Endothelial cell of umbilical vein (primary cell): Measurements from ENCODE around the gene CD300LD. TPM values are rescaled to one million over a fixed set of nuclear protein-coding genes. Genes with fewer than 3 reads are reported as not detected.

Source experiments
- Bru-seq: library from RNA; stranded (reverse); fragments of 400-500 nt; gene quantifications from one replicate; lab custom pipeline; 2021; lab: Mats Ljungman, UMichigan
- BruChase-seq, 2 experiments: library from RNA; stranded (reverse); fragments of 400-500 nt; gene quantifications; one replicate each; lab custom pipeline; 2021; lab: Mats Ljungman, UMichigan
- BruUV-seq: library from RNA; stranded (reverse); fragments of 400-500 nt; replicated peaks from 2 replicates; lab custom pipeline; 2021; lab: Mats Ljungman, UMichigan
- CTCF ChIA-PET: fragments of 300-600, 350-600 bp; sonication (Branson Sonifier 250); formaldehyde crosslinking; loops from one replicate; lab custom pipeline; 2021; ENCODE audit warnings: antibody characterized with exemption, inconsistent platforms; lab: Charles Lee
- POLR2A ChIA-PET: fragments of 300-600, 350-600 bp; sonication (Branson Sonifier 250); formaldehyde crosslinking; loops from one replicate; lab custom pipeline; 2021; ENCODE audit warnings: antibody characterized with exemption, inconsistent platforms; lab: Charles Lee
- DNase-seq: peaks from one replicate; pipeline ENCODE4 v3.0.0-alpha.2; 2011; ENCODE audit warnings: low read depth, low spot score
- FAIRE-seq: peaks from 2 replicates; lab custom pipeline; 2011; peaks lifted over from hg19 to GRCh38; lab: Jason Lieb, UNC
- H2AFZ ChIP-seq: 2 replicates; pipeline ENCODE4 v1.6.0; 2012; ENCODE audit warnings: low read depth, low read length, control low read depth, inconsistent platforms
- H3K27ac ChIP-seq: 2 replicates; pipeline ENCODE4 v1.5.1; 2011; ENCODE audit warnings: low read depth, mild to moderate bottlenecking, control low read depth, low read length, moderate library complexity; ENCODE audit not compliant: insufficient read depth
- H3K27me3 ChIP-seq, 2 experiments: 2 replicates each; pipeline versions ENCODE4 v1.6.0 to v1.6.1; 2011; ENCODE audit warnings: low read length in 2 of 2, mixed read lengths in 1 of 2; ENCODE audit not compliant: control insufficient read depth in 2 of 2, insufficient read depth in 2 of 2
- H3K36me3 ChIP-seq, 2 experiments: 2 replicates in 1 of 2; 3 replicates in 1 of 2; pipeline ENCODE4 v1.5.1; 2011; ENCODE audit warnings: low read length in 2 of 2, mild to moderate bottlenecking in 1 of 2, moderate library complexity in 1 of 2; ENCODE audit not compliant: control insufficient read depth in 2 of 2, insufficient read depth in 2 of 2; ENCODE audit errors: extremely low read depth in 1 of 2
- H3K4me1 ChIP-seq: 3 replicates; pipeline ENCODE4 v1.5.1; 2011; ENCODE audit warnings: mild to moderate bottlenecking, low read length; ENCODE audit not compliant: control insufficient read depth, insufficient read depth; ENCODE audit errors: extremely low read depth
- H3K4me2 ChIP-seq: 2 replicates; pipeline ENCODE4 v1.6.1; 2011; ENCODE audit warnings: low read length, control low read depth, mixed read lengths; ENCODE audit not compliant: insufficient read depth
- H3K4me3 ChIP-seq, 3 experiments: fragments of 200-600 bp in 1 of 3; sonication (generic), shearing (Covaris generic) in 1 of 3; replicated peaks in 1 of 3; 2 replicates each; pipeline ENCODE4 v1.5.1; 2011 to 2016; ENCODE audit warnings: control low read depth in 3 of 3, low read length in 3 of 3, mild to moderate bottlenecking in 2 of 3, inconsistent platforms in 1 of 3, low read depth in 1 of 3, moderate library complexity in 1 of 3; ENCODE audit not compliant: insufficient read depth in 1 of 3
- H3K79me2 ChIP-seq: 2 replicates; pipeline ENCODE4 v1.6.0; 2012; ENCODE audit warnings: low read length, inconsistent platforms; ENCODE audit not compliant: control insufficient read depth, insufficient read depth
- H3K9ac ChIP-seq: replicated peaks from 2 replicates; pipeline ENCODE3; 2011; ENCODE audit warnings: low read length, control low read depth; ENCODE audit not compliant: insufficient read depth; ENCODE audit errors: extremely low read depth
- H3K9me1 ChIP-seq: replicated peaks from 3 replicates; pipeline ENCODE4 v1.6.0; 2011; ENCODE audit warnings: mild to moderate bottlenecking, low read length; ENCODE audit not compliant: control insufficient read depth, insufficient read depth; ENCODE audit errors: extremely low read depth
- H3K9me3 ChIP-seq: replicated peaks from 2 replicates; pipeline ENCODE4 v1.5.1; 2012; ENCODE audit warnings: low read length, inconsistent platforms; ENCODE audit not compliant: control insufficient read depth, insufficient read depth
- H4K20me1 ChIP-seq: replicated peaks from 2 replicates; pipeline ENCODE3; 2011; ENCODE audit warnings: mild to moderate bottlenecking, low read length; ENCODE audit not compliant: control insufficient read depth, insufficient read depth; ENCODE audit errors: extremely low read depth
- CTCF ChIP-seq, 2 donors: IDR thresholded peaks; 1 replicate in 1 of 2; 2 replicates in 1 of 2; pipeline ENCODE4 v1.5.1; 2011; ENCODE audit warnings: low read length in 2 of 2, mild to moderate bottlenecking in 2 of 2, moderate library complexity in 2 of 2, control low read depth in 1 of 2, inconsistent platforms in 1 of 2, low read depth in 1 of 2; ENCODE audit not compliant: insufficient read depth in 1 of 2; ENCODE audit errors: extremely low read depth in 1 of 2
- EZH2 ChIP-seq: IDR thresholded peaks from 2 replicates; pipeline ENCODE4 v1.6.1; 2012; ENCODE audit warnings: borderline replicate concordance, low read depth, mild to moderate bottlenecking, moderate library complexity, low read length, inconsistent platforms; ENCODE audit not compliant: severe bottlenecking
- FOS ChIP-seq: IDR thresholded peaks from 2 replicates; pipeline ENCODE4 v1.6.1; 2011; ENCODE audit warnings: mild to moderate bottlenecking, low read length, moderate library complexity, borderline replicate concordance; ENCODE audit not compliant: insufficient read depth
- GATA2 ChIP-seq: IDR thresholded peaks from 2 replicates; pipeline ENCODE4 v1.7.0; 2011; ENCODE audit warnings: low read depth, mild to moderate bottlenecking, moderate library complexity, mixed read lengths, low read length; ENCODE audit not compliant: insufficient read length, insufficient read depth
- JUN ChIP-seq: IDR thresholded peaks from 2 replicates; pipeline ENCODE4 v1.6.1; 2011; ENCODE audit warnings: borderline replicate concordance, low read depth; ENCODE audit not compliant: insufficient read length, insufficient read depth
- MYC ChIP-seq: IDR thresholded peaks from one replicate; pipeline ENCODE4 v1.6.1; 2011; ENCODE audit warnings: mild to moderate bottlenecking, low read depth, low read length
- POLR2A ChIP-seq: IDR thresholded peaks from 2 replicates; pipeline ENCODE4 v1.6.1; 2012; ENCODE audit warnings: low read depth, mild to moderate bottlenecking, control low read depth, low read length
- POLR2AphosphoS5 ChIP-seq: IDR thresholded peaks from 2 replicates; pipeline ENCODE4 v1.6.1; 2012; ENCODE audit warnings: low read depth, mild to moderate bottlenecking, control low read depth, low read length, moderate library complexity; ENCODE audit not compliant: insufficient read depth
- dilution Hi-C: fragments of 300-500 bp; cut with MboI; formaldehyde crosslinking; loops from one replicate; pipeline ENCODE4 v1.15.0; 2019; ENCODE audit warnings: low sequenced_read_pairs; ENCODE audit not compliant: extremely low pct_ligation_motif_present
- intact Hi-C: fragments of 100-400 bp; cut with micrococcal nuclease; formaldehyde crosslinking; loops from one replicate; pipeline ENCODE4 v1.10.0; 2022
- long read RNA-seq: library from polyadenylated mRNA; stranded (forward); transcript quantifications from one replicate; pipeline ENCODE4 v2.0.0, GENCODE V29; 2021
- polyA minus RNA-seq, 3 experiments: library from RNA; depleted of rRNA, polyadenylated mRNA; stranded (reverse); fragments of >200 nt; gene quantifications; 1 replicate in 1 of 3; 2 replicates in 2 of 3; pipeline ENCODE4 v1.2.3, GENCODE V29; 2011
- polyA plus RNA-seq, 4 experiments: library from polyadenylated mRNA; depleted of rRNA in 3 of 4; stranded (reverse) in 3 of 4; unstranded in 1 of 4; fragments of >200 nt; gene quantifications; 2 replicates each; pipeline versions ENCODE4 v1.2.1 to v1.2.3, GENCODE V29; 2011 to 2012; ENCODE audit warnings: missing spikeins in 1 of 4
- total RNA-seq: library from RNA; stranded (reverse); gene quantifications from 2 replicates; pipeline ENCODE4 v1.2.3, GENCODE V29; 2021
- TF ChIP-seq, protein P1 (sequence below): IDR thresholded peaks from 2 replicates; pipeline ENCODE4 v1.6.1; 2011; ENCODE audit not compliant: insufficient read depth, insufficient read length

Gene CD300LD
- not detected in 2 replicates for total RNA-seq
- polyA plus RNA-seq = not detected in 2 replicates
- not detected in 2 replicates for polyA plus RNA-seq (2011; cell fraction: cytosol; rRNA removed)
- polyA plus RNA-seq (2011; cell fraction: nucleus; rRNA removed) = not detected in 2 replicates
- not detected in 2 replicates for polyA plus RNA-seq (2012)
- not detected in 2 replicates for polyA minus RNA-seq
- polyA minus RNA-seq (2011; cell fraction: cytosol; rRNA and poly(A)+ RNA removed) = not detected
- not detected in 2 replicates for polyA minus RNA-seq (2011; cell fraction: nucleus; rRNA and poly(A)+ RNA removed)
- Bru-seq, nascent RNA = not detected
- not detected for BruChase-seq, experiment 1, labeled RNA remaining after a 6-hour chase
- not detected for BruChase-seq, experiment 2, labeled RNA remaining after a 2-hour chase
- long read RNA-seq = 0 reads

DNA sequence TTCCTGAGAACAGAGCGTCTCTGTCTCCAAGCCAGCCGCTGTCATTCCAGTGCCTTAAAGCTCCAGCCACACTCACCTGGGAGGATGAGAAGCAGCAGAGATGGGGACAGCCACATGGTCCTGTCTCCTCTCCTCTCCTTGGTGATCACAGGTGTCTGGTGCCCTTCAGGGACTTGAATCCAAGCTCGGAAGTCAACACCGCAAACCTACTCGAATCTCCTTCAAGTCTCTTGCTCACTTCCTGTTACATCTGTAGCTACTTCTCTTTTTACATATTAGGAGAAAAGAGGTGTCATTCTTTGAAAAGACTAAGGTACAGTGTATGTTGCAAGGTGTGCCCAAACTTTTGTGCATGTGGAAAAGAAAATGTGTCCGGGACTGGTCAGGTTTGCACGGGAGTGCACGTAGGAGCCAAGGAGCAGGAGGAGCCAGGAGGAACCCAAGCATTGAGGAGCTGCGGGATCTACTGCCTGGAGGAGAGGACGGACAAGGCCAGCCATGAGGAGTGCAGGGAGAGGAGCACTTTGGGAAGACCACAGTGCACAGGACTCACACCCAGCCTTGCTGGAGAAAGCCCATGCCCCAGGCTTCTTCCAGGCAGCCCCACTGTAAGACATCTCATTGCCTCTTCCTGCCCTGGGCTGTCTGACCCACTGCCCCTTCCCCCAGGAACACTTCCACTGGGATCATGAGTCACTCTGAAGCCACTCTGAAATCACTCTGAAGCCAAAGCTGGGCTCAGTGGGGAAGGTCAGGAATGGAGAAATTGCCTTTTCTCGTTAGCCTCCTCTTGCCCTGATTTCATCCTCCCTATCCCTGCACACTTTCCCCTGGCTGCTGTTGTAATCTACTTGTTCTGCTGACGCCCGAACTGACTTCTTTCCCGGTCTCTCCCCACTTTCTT lies at the start of gene CD300LD:
CD300LD (minus strand) TSS at position 197 of the 904 bp plus-strand sequence; CDS start at position 116, 81 bp downstream.
- no peaks in the 10 kb centered on the region for H3K79me2 ChIP-seq
- dilution Hi-C loops = no loop called here
- CTCF ChIA-PET = no interaction called here

More for the DNA sequence above, at the start of gene CD300LD:
- TF ChIP-seq JUN = no peak
- TF ChIP-seq CTCF (IDR thresholded peaks at IDR 0.05; ENCODE audit: extremely low read depth in 1 of 2, insufficient read depth in 1 of 2, low read depth in 1 of 2, low read length in 2 of 2) = no peak
- TF ChIP-seq POLR2A = no peak
- no peak for TF ChIP-seq EZH2
- TF ChIP-seq MYC = no peak
- no peak for TF ChIP-seq FOS
- TF ChIP-seq POLR2AphosphoS5 = no peak
- TF ChIP-seq GATA2 = no peak
- TF ChIP-seq, protein P1, sequence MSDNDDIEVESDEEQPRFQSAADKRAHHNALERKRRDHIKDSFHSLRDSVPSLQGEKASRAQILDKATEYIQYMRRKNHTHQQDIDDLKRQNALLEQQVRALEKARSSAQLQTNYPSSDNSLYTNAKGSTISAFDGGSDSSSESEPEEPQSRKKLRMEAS = no peak
- Histone ChIP-seq H3K36me3 (no peaks in the 10 kb centered on the region), H3K27me3 (no peaks in the 10 kb centered on the region), H3K4me3 (no peak within 1 kb of the TSS), H3K4me1 (no peaks in the 10 kb centered on the region), H3K9ac (no peak within 1 kb of the TSS), H3K9me1 (no peaks in the 10 kb centered on the region), H2AFZ (no peak within 1 kb of the TSS), H3K9me3 (no peaks in the 10 kb centered on the region), H4K20me1 (no peaks in the 10 kb centered on the region), H3K4me2 (no peak within 1 kb of the TSS), H3K27ac (no peak within 1 kb of the TSS)
- POLR2A ChIA-PET = no interaction called here
- no TSS peak for BruUV-seq
- intact Hi-C loops = no loop called here
- no peak for FAIRE-seq
- no peak for DNase-seq
